ENCODE results near the gene WDR75. TPM values are rescaled to one million over a fixed set of nuclear protein-coding genes. Genes with fewer than 3 reads are reported as not detected.
"Not testable (repeated sequence)": the region's sequence is repeated elsewhere in the genome, so short reads cannot be mapped to it uniquely, and the experiment has no call there.

The WDR75 gene
- 10 to 100 TPM; 44.9 to 73.7 (median 58.7) TPM for polyA plus RNA-seq (ENCODE audit: insufficient read depth in 1 of 5, insufficient read length in 5 of 5, low replicate concordance in 1 of 5)
- long read RNA-seq, donor 1, transcript WDR75-204 (5 exons, 706 nt) = minor isoform, 5 of 245 reads
- long read RNA-seq, donor 1, transcript WDR75-201 (21 exons, 2,701 nt) = major isoform, 6 of 245 reads
- long read RNA-seq, donor 1, partial matches to known transcripts = 225 of 245 reads
- long read RNA-seq, donor 1, other reads (novel, unspliced or antisense) = 9 of 245 reads
- long read RNA-seq, donor 2, partial matches to known transcripts = 6 of 10 reads
- long read RNA-seq, donor 2, other reads (novel, unspliced or antisense) = 0 of 10 reads
- long read RNA-seq, donor 3, partial matches to known transcripts = 13 of 14 reads
- long read RNA-seq, donor 3, other reads (novel, unspliced or antisense) = 0 of 14 reads
- long read RNA-seq, donor 4, transcript WDR75-201 (21 exons, 2,701 nt) = major isoform, 6 of 348 reads
- long read RNA-seq, donor 4, partial matches to known transcripts = 342 of 348 reads
- long read RNA-seq, donor 4, other reads (novel, unspliced or antisense) = 0 of 348 reads
- long read RNA-seq, donor 5, transcript WDR75-204 (5 exons, 706 nt) = minor isoform, 5 of 35 reads
- long read RNA-seq, donor 5, transcript WDR75-201 (21 exons, 2,701 nt) = major isoform, 8 of 35 reads
- long read RNA-seq, donor 5, partial matches to known transcripts = 19 of 35 reads
- long read RNA-seq, donor 5, other reads (novel, unspliced or antisense) = 0 of 35 reads
- long read RNA-seq, donor 6, transcript WDR75-201 (21 exons, 2,701 nt) = major isoform, 10 of 25 reads
- long read RNA-seq, donor 6, partial matches to known transcripts = 10 of 25 reads
- long read RNA-seq, donor 6, other reads (novel, unspliced or antisense) = 0 of 25 reads
- long read RNA-seq, donor 7, partial matches to known transcripts = 0 of 6 reads
- long read RNA-seq, donor 7, other reads (novel, unspliced or antisense) = 0 of 6 reads
- long read RNA-seq, donor 8, partial matches to known transcripts = 0 of 5 reads
- long read RNA-seq, donor 8, other reads (novel, unspliced or antisense) = 0 of 5 reads

- peak; percentile 95 to 96 for DNase-seq
These were observed at the start of gene WDR75 for GRCh38 chr2:189440947-189441708. TSS of gene WDR75 (plus strand) at chr2:189441474. CDS start at chr2:189441493, 19 bp downstream.

GRCh38 chr2:189393440-189394111 is 47.7 kb upstream of the WDR75 start:
- no peak for DNase-seq

- no peak for DNase-seq
These were observed 46.7 kb upstream of the WDR75 start for GRCh38 chr2:189394525-189394924.

GRCh38 chr2:189402932-189403331 is 38.3 kb upstream of the WDR75 start:
- no peak for DNase-seq

GRCh38 chr2:189406586-189407233 is 34.6 kb upstream of the WDR75 start:
- no peak for DNase-seq

- DNase-seq = peak; percentile 26 to 29
These were observed 33.7 kb upstream of the WDR75 start for GRCh38 chr2:189407281-189408209.

- no peak for DNase-seq
These were observed 33.0 kb upstream of the WDR75 start for GRCh38 chr2:189408294-189408693.

GRCh38 chr2:189409131-189409530 is 32.1 kb upstream of the WDR75 start:
- no peak for DNase-seq

- DNase-seq = no peak
These were observed 31.6 kb upstream of the WDR75 start for GRCh38 chr2:189409647-189410046.

GRCh38 chr2:189411860-189412259 is 29.4 kb upstream of the WDR75 start:
- DNase-seq = peak; percentile 85 to 87

- peak; percentile 61 to 69 for DNase-seq
These were observed 28.8 kb upstream of the WDR75 start for GRCh38 chr2:189412330-189412953.

- DNase-seq = no peak
These were observed 28.0 kb upstream of the WDR75 start for GRCh38 chr2:189413249-189413648.

- no peak for DNase-seq
These were observed 19.6 kb upstream of the WDR75 start for GRCh38 chr2:189421644-189422043.

GRCh38 chr2:189424961-189425360 is 16.3 kb upstream of the WDR75 start:
- DNase-seq = no peak

- DNase-seq = no peak
These were observed 15.6 kb upstream of the WDR75 start for GRCh38 chr2:189425676-189426075.

- DNase-seq = no peak
These were observed 14.4 kb upstream of the WDR75 start for GRCh38 chr2:189426886-189427285.

GRCh38 chr2:189427872-189428271 is 13.4 kb upstream of the WDR75 start:
- no peak for DNase-seq

- not testable (repeated sequence) for DNase-seq
These were observed 10.8 kb upstream of the WDR75 start for GRCh38 chr2:189430448-189430847.

- not testable (repeated sequence) for DNase-seq
These were observed 5.5 kb upstream of the WDR75 start for GRCh38 chr2:189435803-189436202.

Measured in right lung (tissue), 10 donors.